NCI-H1694 (cell line): ENCODE data around the gene POLE4.

Experiments used
- DNase-seq: peaks from one replicate; lab custom pipeline; 2025; lab: John Stamatoyannopoulos, UW

POLE4 gene

DNA sequence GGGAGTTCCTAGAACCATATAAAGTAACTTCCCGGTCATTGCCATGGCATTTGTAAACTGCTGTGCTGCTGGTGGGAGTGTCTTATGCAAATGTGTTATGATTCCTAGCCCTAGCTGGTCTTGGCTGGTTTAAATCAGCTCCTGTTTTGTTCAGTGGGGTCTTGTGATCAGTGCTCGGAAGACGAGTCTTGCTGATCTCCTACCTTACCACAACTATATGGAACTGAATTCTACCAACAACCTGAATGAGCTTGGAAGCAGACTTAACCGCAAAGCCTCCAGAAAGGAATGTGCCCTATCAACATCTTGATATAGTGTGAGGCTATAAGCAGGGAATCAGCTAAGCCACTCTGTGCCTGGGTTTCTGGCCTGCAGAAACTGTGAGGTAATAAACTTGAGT is 33.5 kb downstream of the POLE4 start:
- no peak for DNase-seq

- no peak for DNase-seq
Observed at GRCh38 chr2:74999468-74999867, 41.0 kb downstream of the POLE4 start.

GRCh38 chr2:75002007-75002406 is 43.6 kb downstream of the POLE4 start:
- DNase-seq, result no peak

GRCh38 chr2:75003276-75003675 is 44.8 kb downstream of the POLE4 start:
- no peak for DNase-seq

GRCh38 chr2:75003773-75004172 is 45.3 kb downstream of the POLE4 start:
- no peak for DNase-seq

- no peak for DNase-seq
Observed at GRCh38 chr2:75006041-75006440, 47.6 kb downstream of the POLE4 start.

DNA sequence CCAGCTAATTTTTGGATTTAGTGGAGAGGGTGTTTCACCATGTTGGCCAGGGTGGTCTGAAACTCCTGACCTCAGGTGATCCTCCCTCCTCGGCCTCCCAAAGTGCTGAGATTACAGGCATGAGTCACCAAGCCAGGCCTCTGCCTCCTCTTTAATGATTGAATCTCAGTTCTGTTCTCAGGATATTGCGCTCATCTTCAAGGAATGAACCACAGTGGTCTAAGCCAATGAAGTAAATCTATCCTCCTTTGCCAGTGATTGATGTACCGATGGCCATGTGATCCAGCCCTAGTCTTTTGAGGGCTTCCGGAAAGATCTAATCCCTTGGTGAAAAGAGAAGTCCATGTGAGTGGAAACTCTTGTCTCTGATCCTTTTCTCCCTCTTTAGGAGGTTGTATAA is 48.6 kb downstream of the POLE4 start:
- DNase-seq, result no peak

GRCh38 chr2:75007819-75008218 is 49.4 kb downstream of the POLE4 start:
- peak; percentile 93 for DNase-seq

DNA sequence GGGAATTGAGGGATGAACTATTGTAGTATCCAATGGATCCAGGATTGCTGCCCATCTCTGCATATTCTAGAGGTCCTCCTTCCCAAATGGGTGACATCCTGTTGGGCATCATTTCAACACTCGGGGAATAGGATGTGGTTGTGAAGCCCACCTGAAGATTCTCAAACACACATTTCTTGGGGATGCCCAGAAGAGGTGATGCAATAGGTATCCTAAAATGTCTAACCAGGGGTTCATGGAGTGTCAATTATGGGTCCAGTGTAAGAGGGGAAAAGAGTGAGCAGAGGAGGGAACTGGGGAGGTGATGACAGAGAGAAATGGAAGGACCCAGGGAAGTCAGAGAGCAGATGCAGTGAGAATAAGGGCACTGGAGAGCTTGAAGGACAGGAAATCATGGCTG is 52.1 kb downstream of the POLE4 start:
- DNase-seq, result no peak

DNA sequence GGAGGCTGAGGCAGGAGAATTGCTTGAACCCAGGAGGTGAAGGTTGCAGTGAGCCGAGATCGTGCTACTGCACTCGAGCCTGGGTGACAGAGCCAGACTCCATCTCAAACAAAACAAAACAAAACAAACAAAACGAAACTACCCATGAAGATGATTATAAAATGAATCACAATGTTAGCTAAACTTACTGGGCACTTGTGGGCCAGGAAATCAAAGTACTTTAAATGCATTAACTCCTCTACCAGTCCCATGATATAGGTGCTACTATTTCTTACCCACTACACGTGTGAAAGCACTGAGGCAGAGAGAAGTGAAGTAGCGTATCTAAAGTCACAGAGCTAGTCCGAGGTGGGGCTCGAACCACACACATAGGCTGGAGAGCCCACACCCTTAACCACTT is 53.6 kb downstream of the POLE4 start:
- DNase-seq, result no peak

GRCh38 chr2:75018162-75018561 is 59.7 kb downstream of the POLE4 start:
- no peak for DNase-seq
